ENCODE measurements around the gene OR10J4.
"Not testable (repeated sequence)": the region's sequence is repeated elsewhere in the genome, so short reads cannot be mapped to it uniquely, and the experiment has no call there.

Gene OR10J4

GRCh38 chr1:159448181-159448580 lies 16.2 kb downstream of the OR10J4 start:
- no peak for DNase-seq (ENCODE audit: low read depth in 1 of 2, low spot score in 1 of 2)
- no peak for TF ChIP-seq JUND (IDR thresholded peaks at IDR 0.05; ENCODE audit: low read depth)
- in situ Hi-C loops (cut with HindIII; ENCODE audit: low pct_unique_long_range_greater_than_20kb, low sequenced_read_pairs), result no loop called here

- DNase-seq (ENCODE audit: low read depth in 1 of 2, low spot score in 1 of 2); in situ Hi-C loops (cut with HindIII; ENCODE audit: low pct_unique_long_range_greater_than_20kb, low sequenced_read_pairs): not testable (repeated sequence)
These were observed 17.6 kb downstream of the OR10J4 start for GRCh38 chr1:159449605-159450004.

- TF ChIP-seq JUND (IDR thresholded peaks at IDR 0.05; ENCODE audit: low read depth), result no peak
- DNase-seq (ENCODE audit: low read depth in 1 of 2, low spot score in 1 of 2), result no peak
- in situ Hi-C loops (cut with HindIII; ENCODE audit: low pct_unique_long_range_greater_than_20kb, low sequenced_read_pairs), result no loop called here
These were observed 27.5 kb downstream of the OR10J4 start for GRCh38 chr1:159459551-159459950.

GRCh38 chr1:159465191-159465603 lies 33.2 kb downstream of the OR10J4 start:
- TF ChIP-seq JUND (IDR thresholded peaks at IDR 0.05; ENCODE audit: low read depth), result no peak
- DNase-seq (ENCODE audit: low read depth in 1 of 2, low spot score in 1 of 2), result peak in 1 of 2 experiments; percentile 7
- in situ Hi-C loops (cut with HindIII; ENCODE audit: low pct_unique_long_range_greater_than_20kb, low sequenced_read_pairs), result no loop called here

GRCh38 chr1:159468321-159468720 lies 36.3 kb downstream of the OR10J4 start:
- DNase-seq (ENCODE audit: low read depth in 1 of 2, low spot score in 1 of 2), result no peak
- in situ Hi-C loops (cut with HindIII; ENCODE audit: low pct_unique_long_range_greater_than_20kb, low sequenced_read_pairs), result no loop called here

GRCh38 chr1:159469921-159470533 lies 38.0 kb downstream of the OR10J4 start:
- no peak for TF ChIP-seq JUND (IDR thresholded peaks at IDR 0.05; ENCODE audit: low read depth)
- DNase-seq (ENCODE audit: low read depth in 1 of 2, low spot score in 1 of 2), result no peak
- in situ Hi-C loops (cut with HindIII; ENCODE audit: low pct_unique_long_range_greater_than_20kb, low sequenced_read_pairs), result no loop called here

More at GRCh38 chr1:159468321-159468720, 36.3 kb downstream of the OR10J4 start:
- TF ChIP-seq JUND (IDR thresholded peaks at IDR 0.05; ENCODE audit: low read depth), result no peak

- in situ Hi-C loops (cut with HindIII; ENCODE audit: low pct_unique_long_range_greater_than_20kb, low sequenced_read_pairs), result no loop called here
- TF ChIP-seq JUND (IDR thresholded peaks at IDR 0.05; ENCODE audit: low read depth), result no peak
- DNase-seq (ENCODE audit: low read depth in 1 of 2, low spot score in 1 of 2), result no peak
These were observed 41.3 kb downstream of the OR10J4 start for GRCh38 chr1:159473335-159473734.

GRCh38 chr1:159474926-159475325 lies 42.9 kb downstream of the OR10J4 start:
- DNase-seq (ENCODE audit: low read depth in 1 of 2, low spot score in 1 of 2), result no peak
- no peak for TF ChIP-seq JUND (IDR thresholded peaks at IDR 0.05; ENCODE audit: low read depth)
- in situ Hi-C loops (cut with HindIII; ENCODE audit: low pct_unique_long_range_greater_than_20kb, low sequenced_read_pairs), result no loop called here

Measured in T47D (cell line).